GM18873 (cell line): ENCODE measurements around the gene KIF6.
A peak's percentile ranks its signal among the peaks of the same experiment; 100 is the strongest.

Experiments
- ATAC-seq: cut with Tn5 transposase; IDR thresholded peaks from one replicate; pipeline ENCODE4 v1.9.1; 2021; ENCODE audit warnings: mild to moderate bottlenecking, moderate library complexity, moderate number of reproducible peaks; ENCODE audit not compliant: unreplicated experiment, low FRiP score

Gene KIF6

GRCh38 chr6:39560915-39561314 lies 164.3 kb downstream of the KIF6 start:
- no peak for ATAC-seq

- ATAC-seq = no peak
Observed at GRCh38 chr6:39558591-39559190, 166.5 kb downstream of the KIF6 start.

- no peak for ATAC-seq
Observed at GRCh38 chr6:39558079-39558478, 167.1 kb downstream of the KIF6 start.

- ATAC-seq = no peak
Observed at GRCh38 chr6:39555136-39555535, 170.1 kb downstream of the KIF6 start.

GRCh38 chr6:39553860-39554802 lies 171.1 kb downstream of the KIF6 start:
- ATAC-seq = no peak

GRCh38 chr6:39553029-39553428 lies 172.2 kb downstream of the KIF6 start:
- ATAC-seq = no peak

- ATAC-seq = no peak
Observed at GRCh38 chr6:39550191-39550590, 175.0 kb downstream of the KIF6 start.

GRCh38 chr6:39546731-39547130 lies 178.5 kb downstream of the KIF6 start:
- ATAC-seq = no peak

- ATAC-seq = no peak
Observed at GRCh38 chr6:39543950-39544349, 181.3 kb downstream of the KIF6 start.

- ATAC-seq = no peak
Observed at GRCh38 chr6:39543095-39543494, 182.1 kb downstream of the KIF6 start.

GRCh38 chr6:39540454-39540853 lies 184.8 kb downstream of the KIF6 start:
- no peak for ATAC-seq

- ATAC-seq = peak; percentile 92
Observed at GRCh38 chr6:39530201-39530759, 194.9 kb downstream of the KIF6 start.

GRCh38 chr6:39527792-39528564 lies 197.2 kb downstream of the KIF6 start:
- no peak for ATAC-seq

GRCh38 chr6:39524007-39524406 lies 201.2 kb downstream of the KIF6 start:
- ATAC-seq = no peak

GRCh38 chr6:39521958-39522357 lies 203.2 kb downstream of the KIF6 start:
- ATAC-seq = no peak

GRCh38 chr6:39520916-39521315 lies 204.3 kb downstream of the KIF6 start:
- ATAC-seq = no peak

- ATAC-seq = no peak
Observed at GRCh38 chr6:39520411-39520810, 204.8 kb downstream of the KIF6 start.

- ATAC-seq = no peak
Observed at GRCh38 chr6:39518221-39518620, 207.0 kb downstream of the KIF6 start.

- ATAC-seq = no peak
Observed at GRCh38 chr6:39517756-39518155, 207.5 kb downstream of the KIF6 start.

- ATAC-seq = no peak
Observed at GRCh38 chr6:39516471-39516870, 208.7 kb downstream of the KIF6 start.

- ATAC-seq = no peak
Observed at GRCh38 chr6:39515471-39515870, 209.7 kb downstream of the KIF6 start.
